ENCODE results near the gene GIGYF2. TPM values are rescaled to one million over a fixed set of nuclear protein-coding genes. Genes with fewer than 3 reads are reported as not detected.

Gene GIGYF2
- total RNA-seq, 1 donor from 2014 or later, result 71.8 TPM

- intact Hi-C loops (cut with micrococcal nuclease), result no loop called here
Observed at GRCh38 chr2:232860593-232861241, 163.6 kb downstream of the GIGYF2 start.

- intact Hi-C loops (cut with micrococcal nuclease), result no loop called here
Observed at GRCh38 chr2:232861353-232861752, 164.2 kb downstream of the GIGYF2 start.

- intact Hi-C loops (cut with micrococcal nuclease), result no loop called here
Observed at GRCh38 chr2:232863996-232864395, 166.9 kb downstream of the GIGYF2 start.

GRCh38 chr2:232865165-232865564 is 168.0 kb downstream of the GIGYF2 start:
- intact Hi-C loops (cut with micrococcal nuclease), result no loop called here

GRCh38 chr2:232866104-232866503 is 169.0 kb downstream of the GIGYF2 start:
- intact Hi-C loops (cut with micrococcal nuclease), result no loop called here

GRCh38 chr2:232869138-232870017 is 172.2 kb downstream of the GIGYF2 start:
- intact Hi-C loops (cut with micrococcal nuclease), result no loop called here

- intact Hi-C loops (cut with micrococcal nuclease), result no loop called here
Observed at GRCh38 chr2:232870018-232870765, 173.1 kb downstream of the GIGYF2 start, which contains the start of gene SNORC. Gene SNORC, plus strand, starts transcription at chr2:232870264. Its CDS starts 78 bp downstream, at chr2:232870342.

GRCh38 chr2:232870766-232871371 is 173.7 kb downstream of the GIGYF2 start:
- intact Hi-C loops (cut with micrococcal nuclease), result no loop called here

GRCh38 chr2:232871418-232871834 is 174.3 kb downstream of the GIGYF2 start:
- intact Hi-C loops (cut with micrococcal nuclease), result no loop called here

- intact Hi-C loops (cut with micrococcal nuclease), result no loop called here
Observed at GRCh38 chr2:232871835-232872736, 175.0 kb downstream of the GIGYF2 start.

GRCh38 chr2:232872826-232873225 is 175.7 kb downstream of the GIGYF2 start:
- intact Hi-C loops (cut with micrococcal nuclease), result no loop called here

- intact Hi-C loops (cut with micrococcal nuclease), result no loop called here
Observed at GRCh38 chr2:232873292-232873908, 176.3 kb downstream of the GIGYF2 start.

GRCh38 chr2:232873909-232874641 is 176.9 kb downstream of the GIGYF2 start:
- intact Hi-C loops (cut with micrococcal nuclease), result no loop called here

GRCh38 chr2:232874677-232875223 is 177.6 kb downstream of the GIGYF2 start:
- intact Hi-C loops (cut with micrococcal nuclease), result loop anchor here (5.0 kb wide), 1 partner anchor 188 kb away; the partner anchor contains the start of gene INPP5D

- intact Hi-C loops (cut with micrococcal nuclease), result loop anchor here (5.0 kb wide), 1 partner anchor 187 kb away; the partner anchor contains the start of gene INPP5D
Observed at GRCh38 chr2:232875256-232876121, 178.4 kb downstream of the GIGYF2 start.

GRCh38 chr2:232876161-232876977 is 179.2 kb downstream of the GIGYF2 start:
- intact Hi-C loops (cut with micrococcal nuclease), result loop anchor here (5.0 kb wide), 1 partner anchor 186 kb away; the partner anchor contains the start of gene INPP5D
